GM21529 (cell line): ENCODE results near the gene LIN9.
"Not testable (repeated sequence)": the region's sequence is repeated elsewhere in the genome, so short reads cannot be mapped to it uniquely, and the experiment has no call there.

Experiments used
- ATAC-seq: cut with Tn5 transposase; IDR thresholded peaks from one replicate; pipeline ENCODE4 v1.9.1; 2021; ENCODE audit not compliant: unreplicated experiment

The LIN9 gene, protein sequence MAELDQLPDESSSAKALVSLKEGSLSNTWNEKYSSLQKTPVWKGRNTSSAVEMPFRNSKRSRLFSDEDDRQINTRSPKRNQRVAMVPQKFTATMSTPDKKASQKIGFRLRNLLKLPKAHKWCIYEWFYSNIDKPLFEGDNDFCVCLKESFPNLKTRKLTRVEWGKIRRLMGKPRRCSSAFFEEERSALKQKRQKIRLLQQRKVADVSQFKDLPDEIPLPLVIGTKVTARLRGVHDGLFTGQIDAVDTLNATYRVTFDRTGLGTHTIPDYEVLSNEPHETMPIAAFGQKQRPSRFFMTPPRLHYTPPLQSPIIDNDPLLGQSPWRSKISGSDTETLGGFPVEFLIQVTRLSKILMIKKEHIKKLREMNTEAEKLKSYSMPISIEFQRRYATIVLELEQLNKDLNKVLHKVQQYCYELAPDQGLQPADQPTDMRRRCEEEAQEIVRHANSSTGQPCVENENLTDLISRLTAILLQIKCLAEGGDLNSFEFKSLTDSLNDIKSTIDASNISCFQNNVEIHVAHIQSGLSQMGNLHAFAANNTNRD

DNA sequence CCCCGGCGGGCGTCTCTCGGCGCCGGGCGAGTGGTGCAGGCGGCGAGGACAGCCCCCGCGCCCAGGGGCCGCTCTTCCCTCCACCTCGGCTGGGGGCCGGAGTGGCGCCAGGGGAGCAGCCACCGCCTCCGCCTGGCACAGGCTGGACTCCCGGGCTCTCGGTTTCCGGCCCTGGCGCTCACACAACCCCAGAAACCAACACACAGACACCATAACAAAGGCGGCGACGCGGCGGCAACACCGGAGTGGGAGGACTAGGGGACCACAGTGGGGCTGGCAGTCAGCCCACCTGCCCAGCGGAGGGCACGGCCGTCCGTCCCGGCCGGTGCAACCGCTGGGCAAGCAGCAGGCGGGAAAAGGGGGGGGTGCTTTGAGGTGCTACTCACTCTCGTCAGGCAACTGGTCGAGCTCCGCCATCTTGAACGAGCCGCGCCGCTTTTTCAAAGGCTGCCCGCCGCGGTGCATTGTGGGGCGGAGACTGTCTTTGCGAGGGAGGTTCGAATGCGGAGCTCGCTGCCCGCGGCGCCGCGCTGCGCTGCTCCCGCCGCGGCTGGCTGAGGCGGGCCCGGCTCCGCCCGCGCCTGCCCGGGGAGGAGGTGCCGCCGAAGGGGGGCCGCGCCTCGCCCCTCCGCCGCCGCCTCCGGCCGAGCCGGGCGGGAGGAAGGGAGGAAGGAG is at the start of gene LIN9:
TSS of gene LIN9 (minus strand) at position 442 of the 675 bp plus-strand sequence. CDS start at position 417, 25 bp downstream.
- peak; percentile 83 for ATAC-seq

DNA sequence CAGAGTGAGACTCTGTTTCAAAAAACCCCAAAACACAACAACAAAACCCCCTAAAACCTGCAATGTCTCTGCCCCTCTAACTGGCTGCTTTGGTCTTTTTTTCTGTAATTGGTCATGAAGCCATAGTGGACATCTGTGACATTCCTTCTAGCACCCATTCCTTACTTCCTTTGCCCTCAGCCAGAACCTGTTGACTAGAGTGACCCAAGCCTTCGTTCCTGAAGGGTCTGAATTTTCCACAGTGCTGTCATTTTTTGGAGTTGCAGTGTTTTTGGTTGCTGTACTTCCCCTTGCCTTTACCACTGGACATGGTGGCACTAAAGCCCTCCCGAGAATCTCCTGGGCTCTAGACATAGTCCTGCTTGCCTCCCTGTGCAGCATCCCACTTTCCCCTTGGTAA is 48.5 kb upstream of the LIN9 start:
- no peak for ATAC-seq

DNA sequence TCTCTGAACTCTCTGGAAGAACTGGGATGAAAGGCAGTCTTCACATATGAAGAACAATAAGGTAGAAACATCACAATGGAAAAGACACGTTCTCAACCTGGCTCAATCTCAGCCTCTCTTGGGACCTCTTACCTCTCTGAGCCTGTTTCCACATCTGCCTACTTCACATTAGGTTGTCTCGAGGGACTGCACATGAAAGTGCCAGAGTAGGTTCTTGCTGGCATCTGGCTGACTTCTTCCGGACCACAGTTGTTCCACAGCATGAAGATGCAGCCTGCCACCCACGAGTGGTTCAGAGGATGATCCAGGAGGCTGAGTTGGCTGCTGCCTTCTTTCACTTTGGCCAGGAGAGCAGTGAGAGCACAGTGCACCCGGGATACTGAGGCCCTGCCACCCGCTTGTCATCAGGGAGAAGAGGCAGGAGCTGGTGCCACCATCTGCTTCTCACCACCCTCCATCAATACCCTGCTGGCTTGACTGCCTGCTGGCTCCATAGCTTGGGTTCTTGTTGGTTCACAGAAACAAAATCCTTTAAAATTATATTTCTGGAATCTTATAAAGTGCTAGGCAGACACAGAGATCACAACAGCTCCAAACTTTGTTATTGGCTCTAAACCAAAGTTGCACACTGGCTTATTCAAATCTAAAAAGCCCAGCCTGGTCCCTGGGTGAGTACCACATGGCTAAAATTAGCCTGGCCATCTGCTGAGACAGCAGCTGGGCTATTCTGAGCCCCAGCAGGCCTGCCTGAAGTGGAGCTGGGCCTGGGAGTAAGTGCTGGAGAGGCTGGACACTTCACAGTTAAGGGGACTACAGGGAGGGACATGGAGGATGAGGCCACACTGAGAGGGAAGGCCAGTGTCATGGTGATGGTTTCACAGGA is 46.9 kb upstream of the LIN9 start:
- ATAC-seq = peak; percentile 50

DNA sequence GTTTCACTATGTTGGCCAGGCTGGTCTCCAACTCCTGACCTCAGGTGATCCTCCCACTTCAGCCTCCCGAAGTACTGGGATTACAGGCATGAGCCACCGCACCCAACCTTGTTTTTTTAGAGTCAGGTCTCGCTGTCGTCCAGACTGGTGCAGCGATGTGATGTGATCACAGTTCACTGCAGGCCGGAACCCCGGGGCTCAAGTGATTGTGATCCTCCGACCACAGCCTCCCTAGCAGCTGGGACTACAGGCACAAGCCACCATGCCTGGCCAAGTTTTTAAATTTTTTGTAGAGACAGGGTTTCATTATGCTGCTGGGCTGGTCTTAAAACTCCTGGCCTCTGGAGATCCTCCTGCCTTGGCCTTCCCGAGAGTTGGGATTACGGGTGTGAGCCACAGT is 46.1 kb upstream of the LIN9 start:
- no peak for ATAC-seq

DNA sequence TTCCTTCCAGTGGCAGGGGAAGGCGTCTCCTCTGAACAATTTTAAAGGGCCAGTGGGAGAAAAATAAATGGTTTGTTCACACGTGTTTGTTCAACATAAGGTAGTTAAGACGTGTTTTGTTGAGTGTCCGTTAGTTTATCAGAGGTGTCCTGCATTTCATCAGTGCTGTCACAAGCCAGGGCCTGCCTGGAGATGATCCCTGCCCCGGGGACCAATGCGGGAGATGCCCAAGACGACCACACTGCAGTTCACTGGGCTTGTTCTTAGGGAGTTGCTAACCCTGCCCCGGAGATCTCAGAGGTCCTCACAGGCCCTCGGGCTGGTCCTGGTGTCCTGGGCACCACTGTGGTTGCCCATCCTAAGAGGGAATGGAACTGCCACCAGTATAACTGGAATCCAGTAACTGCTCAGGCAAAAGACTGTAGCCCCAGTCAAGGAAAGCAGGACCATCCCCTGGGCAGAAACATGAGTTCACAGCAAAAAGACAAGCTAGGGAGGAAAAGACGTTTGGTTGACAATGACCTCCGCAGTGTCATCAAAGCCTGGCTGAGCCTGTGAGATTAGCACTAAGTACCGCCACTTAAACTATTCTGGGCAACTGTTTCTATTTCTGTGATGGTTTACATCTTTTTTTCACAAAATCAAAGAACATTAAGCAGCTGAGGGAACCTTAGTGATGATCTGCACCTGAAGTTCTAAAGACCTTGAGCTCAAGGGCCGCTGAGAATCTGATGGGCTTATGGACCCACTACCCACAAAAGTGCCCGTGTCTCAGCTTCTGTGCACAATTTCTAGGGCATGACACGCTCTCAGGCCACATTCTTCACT is 44.9 kb upstream of the LIN9 start:
- ATAC-seq = no peak

DNA sequence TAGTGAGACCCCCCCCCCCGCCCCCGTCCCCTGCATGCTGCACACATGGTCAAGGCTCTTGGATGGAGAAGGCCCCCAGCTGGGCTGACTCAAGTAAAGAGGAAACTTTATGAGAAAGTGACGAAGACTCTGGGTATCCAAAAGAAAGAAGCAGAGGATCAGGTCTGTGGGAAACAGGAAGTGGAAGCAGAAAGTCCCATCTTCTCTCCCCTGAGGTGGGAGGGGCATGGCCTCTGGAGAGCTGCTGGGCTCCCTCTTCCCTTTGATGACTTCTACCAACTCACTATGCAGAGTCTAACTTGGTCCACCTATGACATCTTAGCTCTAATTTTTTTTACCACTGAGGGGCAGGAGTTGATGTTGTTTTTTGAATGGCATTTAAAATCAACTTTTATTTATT is 42.7 kb upstream of the LIN9 start:
- no peak for ATAC-seq

DNA sequence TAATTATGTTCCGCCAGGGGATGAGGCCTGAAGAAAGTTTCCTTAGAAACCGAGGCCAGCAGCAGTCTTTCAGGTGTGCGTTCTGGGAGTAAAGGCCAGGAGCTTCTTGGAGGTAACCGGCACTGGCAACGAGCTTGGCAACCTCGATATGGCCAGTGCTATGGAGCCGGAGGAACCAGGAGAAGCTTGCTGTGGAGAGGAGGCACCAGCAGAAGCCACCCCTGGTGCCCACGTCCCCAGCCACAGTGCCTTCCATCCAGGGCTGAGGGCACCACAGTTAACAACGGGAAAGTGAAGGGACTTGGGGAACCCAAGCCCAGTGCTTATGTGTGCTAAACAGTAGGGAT is 41.5 kb upstream of the LIN9 start:
- no peak for ATAC-seq

DNA sequence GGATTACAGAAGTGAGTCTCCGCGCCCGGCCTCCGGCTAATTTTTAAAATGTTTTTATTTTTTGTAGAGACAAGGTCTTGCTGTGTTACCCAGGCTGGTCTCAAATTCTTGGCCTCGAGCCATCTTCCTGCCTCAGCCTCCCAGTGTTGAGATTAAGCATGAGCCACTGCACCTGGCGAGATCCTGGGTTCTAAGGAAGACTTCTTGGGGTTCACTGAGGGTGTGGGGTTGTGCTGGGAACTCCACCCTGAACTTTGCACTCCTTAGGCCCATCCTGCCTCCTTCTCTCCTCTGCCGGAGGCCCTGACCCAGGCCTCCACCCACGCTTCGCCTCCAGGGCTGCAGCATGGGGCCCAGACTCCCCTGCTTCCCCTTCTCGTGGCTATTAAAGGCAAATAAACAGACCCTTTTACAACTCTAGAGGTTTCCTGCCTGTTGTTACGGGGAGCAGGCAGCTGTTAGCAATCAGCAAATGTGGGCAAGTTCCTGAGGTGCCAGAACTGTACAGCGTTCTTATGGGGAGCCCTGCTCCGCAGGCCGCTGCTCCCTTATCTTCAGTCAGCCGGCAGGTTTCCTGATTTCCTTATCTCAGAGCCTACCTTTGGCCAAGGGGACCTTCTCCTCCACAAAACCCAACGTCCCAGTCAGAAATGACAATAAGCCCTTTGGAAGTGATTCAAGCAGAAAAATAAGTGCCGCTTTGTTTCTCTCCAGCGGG is 41.0 kb upstream of the LIN9 start:
- ATAC-seq = peak; percentile 61

DNA sequence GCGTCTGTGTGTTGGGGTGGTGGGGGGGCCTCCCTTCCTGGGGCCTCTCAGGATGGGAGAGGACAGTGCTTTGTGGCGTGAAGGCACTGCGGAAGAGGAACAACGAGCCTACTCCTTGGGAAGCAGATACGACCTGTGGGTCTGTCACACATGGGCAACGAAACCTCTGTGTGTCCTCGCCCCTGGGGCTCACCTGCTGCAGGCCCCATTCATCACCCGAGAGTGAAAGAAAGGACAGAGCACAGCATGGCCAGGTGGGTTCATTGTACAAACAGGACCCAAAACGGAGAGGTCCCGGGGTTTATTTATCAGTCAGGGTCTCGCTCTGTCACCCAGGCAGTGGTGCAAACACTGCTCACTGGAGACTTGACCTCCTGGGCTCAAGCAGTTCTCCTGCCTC is 40.1 kb upstream of the LIN9 start:
- ATAC-seq = no peak

DNA sequence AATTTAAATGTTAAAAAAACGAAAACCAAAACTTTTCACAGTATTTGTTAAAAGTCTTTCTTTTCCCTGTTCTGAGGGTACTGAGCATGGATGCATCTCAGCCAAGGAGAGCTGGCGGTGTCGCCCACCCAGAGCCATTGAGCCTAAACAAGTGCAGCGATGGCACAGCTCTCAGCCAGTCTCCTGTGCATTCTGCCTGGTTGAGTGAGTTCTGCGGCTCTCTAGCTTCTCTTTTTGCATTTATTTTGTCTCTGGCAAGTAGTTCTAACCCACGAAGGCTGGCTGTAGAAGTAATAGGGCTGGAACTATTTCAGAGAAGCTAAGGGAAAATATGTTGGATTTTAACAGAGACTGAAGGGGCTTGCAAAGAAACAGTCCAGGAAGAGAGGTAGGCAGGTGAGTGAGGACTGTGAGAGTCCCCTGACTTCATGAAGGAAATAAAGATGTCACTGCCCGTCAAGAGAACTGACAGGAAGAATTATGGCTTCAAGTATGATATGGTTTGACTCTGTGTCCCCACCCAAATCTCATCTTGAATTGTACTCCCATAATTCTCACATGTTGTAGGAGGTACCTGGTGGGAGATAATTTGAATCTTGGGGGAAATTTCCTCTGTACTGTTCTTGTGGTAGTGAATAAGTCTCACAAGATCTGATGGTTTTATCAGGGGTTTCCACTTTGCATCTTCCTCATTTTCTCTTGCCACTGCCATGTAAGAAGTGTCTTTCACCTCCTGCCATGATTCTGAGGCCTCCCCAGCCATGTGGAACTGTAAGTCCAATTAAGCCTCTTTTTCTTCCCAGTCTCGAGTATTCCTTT is 35.7 kb upstream of the LIN9 start:
- ATAC-seq = no peak

DNA sequence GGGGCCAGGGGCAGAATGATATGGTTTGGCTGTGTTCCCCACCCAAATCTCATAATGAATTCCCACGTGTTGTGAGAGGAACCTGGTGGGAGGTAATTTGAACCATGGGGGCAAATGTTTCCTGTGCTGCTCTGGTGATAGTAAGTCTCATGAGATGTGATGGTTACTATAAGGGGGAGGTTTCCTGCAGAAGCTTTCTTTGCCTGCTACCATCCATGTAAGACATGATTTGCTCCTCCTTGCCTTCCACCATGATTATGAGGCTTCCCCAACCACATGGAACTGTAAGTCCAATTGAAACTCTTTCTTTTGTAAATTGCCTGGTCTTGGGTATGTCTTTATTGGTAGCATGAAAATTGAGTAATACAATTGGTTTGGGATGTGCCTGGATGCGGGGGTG is 33.7 kb upstream of the LIN9 start:
- ATAC-seq = no peak

DNA sequence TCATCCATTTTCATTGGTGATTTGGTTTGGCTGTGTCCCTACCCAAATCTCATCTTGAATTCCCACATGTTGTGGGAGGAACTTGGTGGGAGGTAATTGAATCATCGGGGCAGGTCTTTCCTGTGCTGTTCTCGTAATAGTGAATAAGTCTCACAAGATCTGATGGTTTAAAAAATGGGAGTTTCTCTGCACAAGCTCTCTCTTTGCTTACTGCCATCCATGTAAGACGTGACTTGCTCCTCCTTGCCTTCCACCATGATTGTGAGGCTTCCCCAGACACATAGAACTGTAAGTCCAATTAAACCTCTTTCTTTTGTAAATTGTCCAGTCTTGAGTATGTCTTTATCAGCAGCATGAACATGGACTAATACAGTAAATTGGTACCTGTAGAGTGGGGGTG is 31.1 kb upstream of the LIN9 start:
- ATAC-seq = not testable (repeated sequence)

DNA sequence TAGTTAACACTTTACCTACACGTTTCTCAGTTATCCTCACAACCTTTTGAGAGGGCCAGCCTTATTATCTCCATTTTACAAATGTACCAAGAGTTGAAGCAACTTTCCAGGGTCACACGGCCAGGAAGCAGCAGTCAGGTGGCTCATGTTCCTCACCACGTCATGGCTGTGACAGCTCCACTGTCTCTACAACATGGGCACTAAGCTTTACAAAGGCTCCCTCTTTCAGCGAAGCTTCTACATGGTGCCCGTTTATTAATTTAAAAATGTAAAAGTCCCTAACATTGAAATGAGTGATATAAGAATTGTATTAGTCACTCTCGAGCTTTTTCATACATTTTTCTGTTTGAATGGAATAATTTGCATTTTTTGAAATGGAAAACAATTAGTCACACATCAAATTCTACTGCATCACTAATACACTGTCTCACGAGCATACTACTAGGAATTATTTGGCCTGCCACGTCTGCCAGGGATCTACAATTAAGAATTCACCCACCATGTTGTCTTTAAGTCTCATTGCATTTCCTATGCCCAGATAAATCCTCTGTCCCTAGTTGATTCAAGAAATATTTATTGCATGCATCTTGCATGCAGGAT is 28.4 kb upstream of the LIN9 start:
- ATAC-seq = no peak

DNA sequence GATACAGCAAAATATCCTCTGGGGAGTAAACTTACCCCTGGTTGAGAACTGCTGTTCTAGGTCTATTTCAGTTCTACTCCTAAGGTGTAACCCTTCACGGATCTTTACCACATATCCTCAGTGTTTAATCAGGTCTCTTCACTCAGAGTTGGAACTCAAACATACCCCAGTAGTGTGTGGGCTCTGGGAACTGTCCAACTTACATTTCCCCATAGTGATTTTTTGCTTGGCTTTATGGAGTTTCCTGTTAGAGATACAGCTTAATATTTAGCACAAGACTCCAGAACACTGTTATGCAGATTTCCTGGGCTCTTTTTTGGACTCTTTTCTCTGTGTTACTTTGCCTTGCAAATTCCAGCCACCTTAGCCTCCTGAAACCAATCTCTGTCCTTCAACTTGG is 26.7 kb upstream of the LIN9 start:
- ATAC-seq = no peak

DNA sequence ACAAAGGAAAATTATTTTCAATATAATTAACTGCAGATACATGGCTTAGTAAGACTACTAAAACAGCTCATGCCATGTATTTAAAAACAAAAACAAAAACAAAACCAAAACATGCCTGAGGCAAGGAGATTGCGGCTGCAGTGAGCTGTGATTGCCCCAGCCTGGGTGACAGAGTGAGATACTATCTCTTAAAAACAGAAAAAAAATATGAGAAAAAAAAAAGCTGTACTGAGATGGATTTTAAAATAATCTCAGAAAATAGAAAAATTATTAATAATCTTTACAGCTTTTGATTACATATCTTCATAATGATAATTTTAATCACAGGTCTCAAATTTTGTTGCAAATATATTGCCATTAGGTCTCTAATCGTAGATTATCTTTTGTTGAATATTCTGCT is 24.0 kb upstream of the LIN9 start:
- ATAC-seq = no peak

DNA sequence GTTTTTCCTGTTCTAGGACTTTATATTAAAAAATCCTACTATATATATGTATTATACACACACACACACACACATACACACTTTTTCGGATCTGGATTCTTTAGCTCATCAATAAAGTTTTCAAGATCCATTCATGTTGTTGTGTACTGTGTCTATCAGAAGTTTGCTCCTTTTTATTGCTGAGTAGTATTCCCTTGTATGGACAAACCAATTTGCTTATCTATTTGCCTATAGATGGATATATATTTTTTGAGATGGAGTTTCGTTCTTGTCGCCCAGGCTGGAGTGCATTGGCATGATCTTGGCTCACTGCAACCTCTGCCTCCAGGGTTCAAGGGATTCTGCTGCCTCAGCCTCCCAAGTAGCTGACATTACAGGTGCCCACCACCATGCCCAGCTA is 20.3 kb upstream of the LIN9 start:
- ATAC-seq = no peak

DNA sequence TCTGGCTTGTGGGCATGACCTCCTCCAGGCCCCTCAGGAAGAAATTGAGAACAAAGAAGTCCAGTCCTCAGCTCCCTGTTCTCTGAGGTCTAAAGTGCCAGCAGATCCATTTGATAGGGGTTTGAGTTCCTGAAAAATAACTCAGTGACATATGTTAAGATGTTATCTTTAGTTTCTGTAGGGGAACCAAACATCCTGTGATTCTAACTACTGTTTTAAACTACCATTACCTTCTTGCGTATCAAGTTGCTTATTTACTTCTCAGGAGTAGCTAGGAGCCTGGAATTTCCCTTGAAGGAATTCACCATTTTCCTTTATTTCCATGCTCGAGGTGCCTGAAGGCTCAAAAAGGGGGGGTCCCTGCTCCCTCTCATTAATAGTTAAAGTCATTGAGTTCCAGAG is 18.8 kb upstream of the LIN9 start:
- ATAC-seq = no peak

DNA sequence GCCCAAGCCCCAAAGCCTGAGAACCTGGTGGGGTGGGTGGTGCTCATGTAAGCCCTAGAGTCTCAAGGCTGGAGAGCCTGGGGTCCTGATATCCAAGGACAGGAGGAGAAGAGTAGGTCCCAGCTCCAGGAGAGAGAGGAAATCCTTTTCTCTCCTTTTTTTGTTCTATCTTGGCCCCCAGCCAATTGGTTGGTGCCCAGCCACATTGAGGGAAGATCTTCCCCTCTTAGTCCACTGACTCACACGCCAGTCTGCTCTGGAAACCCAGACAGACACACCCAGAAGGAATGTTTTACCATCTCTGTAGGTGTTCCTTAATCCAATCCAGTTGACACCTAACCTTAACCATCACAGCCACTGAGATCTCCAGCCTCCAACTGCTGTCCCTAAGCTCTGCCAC is 16.2 kb upstream of the LIN9 start:
- ATAC-seq = no peak

DNA sequence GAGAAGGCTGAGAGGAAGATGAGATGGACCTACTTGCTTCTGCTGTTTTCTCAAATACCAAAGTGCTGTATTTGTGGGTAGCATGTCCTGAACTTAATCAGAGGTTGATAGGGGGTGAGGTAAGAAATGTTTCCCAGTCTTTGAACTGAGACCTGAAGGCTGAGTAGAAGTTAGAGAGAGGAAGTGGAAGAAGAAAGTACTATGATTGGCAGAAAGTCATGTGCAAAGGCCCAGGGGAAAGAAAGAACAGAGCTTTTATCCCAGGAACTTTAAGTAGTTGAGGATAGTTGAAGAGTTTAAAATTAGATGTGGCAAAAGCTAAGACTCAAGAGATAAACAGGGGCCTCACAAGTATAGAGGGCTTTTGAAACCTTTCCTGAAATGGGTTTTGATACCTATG is 15.5 kb upstream of the LIN9 start:
- ATAC-seq = no peak
